H1 (cell line): ENCODE results near the gene SDF2. TPM values are rescaled to one million over a fixed set of nuclear protein-coding genes. Genes with fewer than 3 reads are reported as not detected.

Experiments used
- CTCF ChIA-PET: fragments of 300-600 bp; sonication (Branson Sonifier 250); formaldehyde crosslinking; loops from one replicate; lab custom pipeline; 2021; ENCODE audit not compliant: partially characterized antibody; lab: Charles Lee
- POLR2A ChIA-PET: fragments of 300-600 bp; sonication (Branson Sonifier 250); formaldehyde crosslinking; loops from one replicate; lab custom pipeline; 2021; ENCODE audit warnings: inconsistent platforms; ENCODE audit not compliant: partially characterized antibody; lab: Charles Lee
- DNase-seq, 2 experiments: peaks; one replicate each; pipeline versions ENCODE4 v3.0.0 to v3.0.0-alpha.2; 2010 to 2022; ENCODE audit warnings: low spot score in 2 of 2, low read depth in 1 of 2, mixed read lengths in 1 of 2
- FAIRE-seq: peaks from 2 replicates; lab custom pipeline; 2011; peaks lifted over from hg19 to GRCh38; lab: Jason Lieb, UNC
- H2AFZ ChIP-seq: 2 replicates; pipeline ENCODE4 v1.8.1; 2012; ENCODE audit warnings: low read length, inconsistent platforms
- H2AK5ac ChIP-seq: 2 replicates; pipeline ENCODE4 v1.6.1; 2013; ENCODE audit warnings: low read depth, low read length
- H2BK120ac ChIP-seq: replicated peaks from 2 replicates; pipeline ENCODE3; 2013; ENCODE audit warnings: low read depth, low read length, inconsistent platforms
- H2BK12ac ChIP-seq: 2 replicates; pipeline ENCODE4 v1.6.1; 2013; ENCODE audit warnings: low read depth, low read length
- H2BK15ac ChIP-seq: 2 replicates; pipeline ENCODE4 v1.6.1; 2013; ENCODE audit warnings: low read length
- H2BK20ac ChIP-seq: 2 replicates; pipeline ENCODE4 v1.6.1; 2013; ENCODE audit warnings: low read length
- H2BK5ac ChIP-seq: 2 replicates; pipeline ENCODE4 v1.6.1; 2013; ENCODE audit warnings: low read depth, low read length
- H3K14ac ChIP-seq: 2 replicates; pipeline ENCODE4 v1.6.1; 2013; ENCODE audit warnings: inconsistent platforms; ENCODE audit not compliant: insufficient read length
- H3K18ac ChIP-seq: 2 replicates; pipeline ENCODE4 v1.6.1; 2013; ENCODE audit warnings: low read length; ENCODE audit errors: extremely low read depth
- H3K23ac ChIP-seq: 2 replicates; pipeline ENCODE4 v1.6.1; 2013; ENCODE audit warnings: inconsistent platforms; ENCODE audit not compliant: insufficient read length
- H3K23me2 ChIP-seq: 2 replicates; pipeline ENCODE4 v1.6.1; 2013; ENCODE audit warnings: low read depth, low read length
- H3K27ac ChIP-seq: 2 replicates; pipeline ENCODE4 v1.6.1; 2011; ENCODE audit warnings: low read depth, low read length, inconsistent platforms
- H3K27me3 ChIP-seq, 4 experiments: replicated peaks in 1 of 4; 1 replicate in 1 of 4; 2 replicates in 3 of 4; pipeline versions ENCODE4 v1.6.1 to v1.8.1; 2011 to 2013; ENCODE audit warnings: low read length in 3 of 4, mild to moderate bottlenecking in 3 of 4, inconsistent platforms in 2 of 4, mixed read lengths in 2 of 4, moderate library complexity in 1 of 4; ENCODE audit not compliant: control insufficient read depth in 3 of 4, insufficient read depth in 3 of 4; ENCODE audit errors: extremely low read depth in 1 of 4
- H3K36me3 ChIP-seq, 4 experiments: 2 replicates each; pipeline versions ENCODE4 v1.6.1 to v1.8.1; 2011 to 2013; ENCODE audit warnings: mild to moderate bottlenecking in 4 of 4, low read length in 3 of 4, moderate library complexity in 2 of 4, control low read depth in 1 of 4, inconsistent platforms in 1 of 4; ENCODE audit not compliant: insufficient read depth in 4 of 4, control insufficient read depth in 2 of 4
- H3K4ac ChIP-seq: replicated peaks from 2 replicates; pipeline ENCODE3; 2013; ENCODE audit warnings: low read length, low read depth, mixed read lengths, inconsistent platforms; ENCODE audit not compliant: insufficient read length
- H3K4me1 ChIP-seq, 4 experiments: replicated peaks in 1 of 4; 1 replicate in 1 of 4; 2 replicates in 3 of 4; pipeline versions ENCODE4 v1.6.1 to v1.8.1; 2011 to 2013; ENCODE audit warnings: low read length in 3 of 4, inconsistent platforms in 2 of 4, mixed read lengths in 1 of 4; ENCODE audit not compliant: insufficient read depth in 4 of 4, control insufficient read depth in 3 of 4
- H3K4me2 ChIP-seq, 2 experiments: 2 replicates each; pipeline versions ENCODE4 v1.6.1 to v1.8.1; 2011 to 2013; ENCODE audit warnings: low read depth in 2 of 2, low read length in 2 of 2, control low read depth in 1 of 2, inconsistent platforms in 1 of 2, mild to moderate bottlenecking in 1 of 2; ENCODE audit not compliant: insufficient read depth in 1 of 2
- H3K4me3 ChIP-seq, 4 experiments: fragments of 200-600, 300-600 bp in 1 of 4; sonication (generic), shearing (Covaris generic), sonication (Bioruptor Twin) in 1 of 4; 2 replicates each; pipeline versions ENCODE4 v1.5.1 to v1.8.1; 2011 to 2016; ENCODE audit warnings: low read length in 4 of 4, low read depth in 3 of 4, control low read depth in 2 of 4, inconsistent platforms in 2 of 4, mild to moderate bottlenecking in 2 of 4, mixed read lengths in 1 of 4, moderate library complexity in 1 of 4; ENCODE audit not compliant: insufficient read depth in 2 of 4; ENCODE audit errors: extremely low read depth in 1 of 4
- H3K56ac ChIP-seq: replicated peaks from 2 replicates; pipeline ENCODE3; 2013; ENCODE audit warnings: low read depth, mild to moderate bottlenecking, mixed read lengths, low read length, inconsistent platforms; ENCODE audit not compliant: insufficient read length
- H3K79me1 ChIP-seq: 2 replicates; pipeline ENCODE4 v1.6.1; 2013; ENCODE audit warnings: low read depth, low read length, control low read depth
- H3K79me2 ChIP-seq, 2 experiments: 2 replicates each; pipeline versions ENCODE4 v1.6.1 to v1.8.1; 2012 to 2013; ENCODE audit warnings: low read length in 2 of 2, mild to moderate bottlenecking in 2 of 2, inconsistent platforms in 1 of 2; ENCODE audit not compliant: insufficient read depth in 2 of 2, control insufficient read depth in 1 of 2
- H3K9ac ChIP-seq, 4 experiments: replicated peaks in 1 of 4; 1 replicate in 1 of 4; 2 replicates in 3 of 4; pipeline versions ENCODE4 v1.6.1 to v1.8.1; 2011 to 2013; ENCODE audit warnings: low read depth in 3 of 4, low read length in 3 of 4, control low read depth in 2 of 4, mild to moderate bottlenecking in 2 of 4, moderate library complexity in 2 of 4, inconsistent platforms in 1 of 4; ENCODE audit errors: extremely low read depth in 1 of 4
- H3K9me3 ChIP-seq, 2 experiments: 2 replicates each; pipeline versions ENCODE4 v1.6.1 to v1.8.1; 2012 to 2013; ENCODE audit warnings: mild to moderate bottlenecking in 2 of 2, moderate library complexity in 2 of 2, control low read depth in 1 of 2, inconsistent platforms in 1 of 2, low read depth in 1 of 2, low read length in 1 of 2, mixed read lengths in 1 of 2; ENCODE audit not compliant: insufficient read depth in 2 of 2
- H4K20me1 ChIP-seq, 2 experiments: replicated peaks in 1 of 2; 2 replicates each; pipeline versions ENCODE3 to v1.8.1; 2011 to 2013; ENCODE audit warnings: inconsistent platforms in 2 of 2, low read length in 2 of 2, mild to moderate bottlenecking in 1 of 2; ENCODE audit not compliant: insufficient read depth in 2 of 2, control insufficient read depth in 1 of 2
- H4K5ac ChIP-seq: 2 replicates; pipeline ENCODE4 v1.6.1; 2013; ENCODE audit warnings: low read length, low read depth, mixed read lengths, inconsistent platforms; ENCODE audit not compliant: insufficient read length
- H4K8ac ChIP-seq: 2 replicates; pipeline ENCODE4 v1.8.0; 2013; ENCODE audit warnings: mild to moderate bottlenecking, moderate library complexity, low read length, inconsistent platforms; ENCODE audit not compliant: insufficient read depth; ENCODE audit errors: extremely low read depth
- H4K91ac ChIP-seq: replicated peaks from 2 replicates; pipeline ENCODE3; 2013; ENCODE audit warnings: low read length, mixed read lengths, inconsistent platforms; ENCODE audit not compliant: insufficient read length
- EZH2 ChIP-seq: fragments of 200-600 bp; sonication (generic); IDR thresholded peaks from 2 replicates; pipeline ENCODE4 v1.7.1; 2012; ENCODE audit warnings: low read depth, mild to moderate bottlenecking, moderate library complexity, low read length, inconsistent platforms; ENCODE audit not compliant: severe bottlenecking
- FOSL1 ChIP-seq: IDR thresholded peaks from 2 replicates; pipeline ENCODE4 v1.6.1; 2011; ENCODE audit warnings: mild to moderate bottlenecking, low read depth, low read length, moderate library complexity; ENCODE audit not compliant: insufficient read depth
- JUN ChIP-seq: IDR thresholded peaks from 2 replicates; pipeline ENCODE4 v1.6.1; 2011; ENCODE audit warnings: low read depth, mild to moderate bottlenecking, improper control_type of control experiment, low read length
- KDM4A ChIP-seq: IDR thresholded peaks from one replicate; pipeline ENCODE4 v1.7.1; 2012; ENCODE audit warnings: low read depth, mild to moderate bottlenecking, moderate library complexity, low read length, inconsistent platforms; ENCODE audit not compliant: severe bottlenecking
- RAD21 ChIP-seq, 2 experiments: IDR thresholded peaks in 1 of 2; conservative IDR thresholded peaks in 1 of 2; 2 replicates each; pipeline ENCODE4 v1.6.1; 2011; ENCODE audit warnings: low read depth in 2 of 2, low read length in 2 of 2, improper control_type of control experiment in 1 of 2, inconsistent platforms in 1 of 2, mild to moderate bottlenecking in 1 of 2, moderate library complexity in 1 of 2
- RBBP5 ChIP-seq: IDR thresholded peaks from 2 replicates; pipeline ENCODE4 v1.7.1; 2012; ENCODE audit warnings: low read depth, mild to moderate bottlenecking, inconsistent platforms, low read length, moderate library complexity, borderline replicate concordance
- RNF2 ChIP-seq: fragments of 200-900, 300-1000 bp; sonication (generic); IDR thresholded peaks from 2 replicates; pipeline ENCODE4 v1.7.1; 2016; ENCODE audit warnings: borderline replicate concordance, low read depth, mild to moderate bottlenecking, antibody characterized with exemption, low read length; ENCODE audit not compliant: poor library complexity, severe bottlenecking; ENCODE audit errors: missing control alignments
- SP2 ChIP-seq: IDR thresholded peaks from 2 replicates; pipeline ENCODE4 v1.6.1; 2012; ENCODE audit warnings: mild to moderate bottlenecking, low read length, inconsistent platforms
- SRF ChIP-seq: IDR thresholded peaks from 2 replicates; pipeline ENCODE4 v1.6.1; 2011; ENCODE audit warnings: mild to moderate bottlenecking, low read depth, low read length, moderate library complexity
- SUZ12 ChIP-seq: fragments of 200-600 bp; sonication (generic); IDR thresholded peaks from 2 replicates; pipeline ENCODE4 v1.6.1; 2012; ENCODE audit warnings: mild to moderate bottlenecking, inconsistent platforms, low read length, moderate library complexity, mixed read lengths
- TEAD4 ChIP-seq: IDR thresholded peaks from 2 replicates; pipeline ENCODE4 v1.6.1; 2012; ENCODE audit warnings: low read depth, low read length, inconsistent platforms, mixed read lengths
- ZNF274 ChIP-seq: IDR thresholded peaks from 2 replicates; pipeline ENCODE4 v1.7.0; 2012; ENCODE audit warnings: low read length, borderline replicate concordance; ENCODE audit errors: extremely low read depth
- WGBS, 2 experiments: shearing (Covaris generic) in 1 of 2; methylation state at CpG; one replicate each; pipeline versions ENCODE4 v1.1.6 to v1.1.7; 2013 to 2015; ENCODE audit warnings: low lambda C conversion rate in 2 of 2, mixed read lengths in 2 of 2, inconsistent platforms in 1 of 2, low coverage in 1 of 2, missing lambda C conversion rate in 1 of 2; ENCODE audit not compliant: insufficient replicate concordance in 2 of 2, insufficient coverage in 1 of 2, insufficient read length in 1 of 2; ENCODE audit errors: extremely low coverage in 1 of 2, missing lambda C conversion rate in 1 of 2; 5-methylcytosine and 5-hydroxymethylcytosine counted together
- polyA plus RNA-seq, 7 experiments: library from polyadenylated mRNA; depleted of rRNA in 3 of 7; stranded (reverse) in 5 of 7; unstranded in 2 of 7; fragments of >200 nt in 5 of 7; fragments of 200-250 nt in 2 of 7; gene quantifications; 1 replicate in 5 of 7; 2 replicates in 1 of 7; 4 replicates in 1 of 7; pipeline versions ENCODE4 v1.2.1 to v1.2.3, GENCODE V29; 2011 to 2013; ENCODE audit warnings: missing spikeins in 2 of 7, mixed read lengths in 2 of 7
- total RNA-seq: library from RNA; stranded (reverse); fragmentation: NEBNext Ultra II Directional; extraction: Animal tissue kit (Norgen Biotek cat#: 25700); gene quantifications from 2 replicates; pipeline ENCODE4 v1.2.1, GENCODE V29; 2021

Gene SDF2
- total and polyA plus RNA-seq, 2 of the 8 experiments (the other 6 are each of a cell fraction or from before 2014, with no cell fraction given), result 44.8 to 65.4 TPM

DNA sequence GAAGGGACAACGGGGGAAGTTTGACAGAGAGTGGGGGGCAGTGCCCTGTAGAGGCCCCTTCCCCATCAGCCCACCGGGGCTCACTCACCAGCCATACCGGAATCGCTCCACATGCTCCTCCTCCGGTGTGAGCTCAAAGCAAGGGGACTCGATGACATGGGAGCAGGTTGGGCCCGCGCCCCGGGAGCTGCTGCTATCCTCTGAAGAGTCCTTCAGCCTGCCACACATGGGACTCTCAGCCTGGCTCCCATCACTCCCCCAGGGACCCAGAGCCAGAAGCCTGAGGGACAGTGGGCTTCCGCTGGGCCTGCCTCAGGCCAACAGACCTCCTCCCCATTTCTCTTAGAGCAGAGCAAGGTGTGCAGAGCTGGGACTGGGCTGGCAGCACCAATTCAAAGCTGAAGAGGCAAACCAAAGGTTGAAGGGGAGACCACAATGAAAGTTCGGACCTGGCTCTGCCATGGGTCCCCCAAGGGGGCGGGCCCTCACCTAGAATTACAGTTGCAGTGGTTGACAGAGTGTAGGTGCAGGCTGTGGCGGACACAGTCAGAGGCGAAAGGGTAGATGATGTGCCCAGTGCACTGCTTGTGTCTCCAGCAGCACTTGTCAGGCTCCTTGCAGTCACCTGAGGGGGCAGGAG lies 42.6 kb upstream of the SDF2 start:
- DNase-seq, result no peak
- no peaks in the 10 kb centered on the region for H3K9me3 ChIP-seq
- WGBS, 2 experiments, result 92% methylated on average over 14 of the region's 14 CpGs; no CpG with 5 or more reads in 1 of the 2 experiments
- TF ChIP-seq SUZ12, result no peak
- no peak for TF ChIP-seq RNF2
- TF ChIP-seq EZH2, result no peak
- TF ChIP-seq RAD21 (IDR thresholded peaks at IDR 0.05 in 1 of 2, conservative IDR thresholded peaks at IDR 0.05 in 1 of 2; ENCODE audit: low read depth in 2 of 2, low read length in 2 of 2), result no peak
- TF ChIP-seq SP2, result no peak
- no peak for TF ChIP-seq RBBP5
- no peak for TF ChIP-seq SRF
- TF ChIP-seq FOSL1, result no peak
- no peak for TF ChIP-seq JUN
- no peak for TF ChIP-seq KDM4A
- TF ChIP-seq ZNF274, result no peak
- no peak for TF ChIP-seq TEAD4

More for the DNA sequence above, 42.6 kb upstream of the SDF2 start:
- Histone ChIP-seq H3K27ac (no peak overlapping the region), H2AK5ac (no peak overlapping the region), H3K23me2 (no peaks in the 10 kb centered on the region), H3K79me2 (peaks cover 0 to 5% of the 10 kb centered on the region in 2 experiments; a peak in 1 of 4 replicates), H3K23ac (no peak overlapping the region), H4K20me1 (peaks cover 10 to 16% of the 10 kb centered on the region in 2 experiments), H2BK5ac (no peak overlapping the region; the same call in 1 of the 2 replicates), H2BK20ac (no peak overlapping the region), H2AFZ (no peak overlapping the region), H2BK120ac (no peak overlapping the region), H4K8ac (no peak overlapping the region), H3K4me1 (peaks cover 0 to 11% (median 4%) of the 10 kb centered on the region in 4 experiments; a peak in 4 of 7 replicates), H3K56ac (no peak overlapping the region), H3K9ac (no peak overlapping the region), H2BK12ac (no peak overlapping the region), H3K36me3 (peaks cover 16 to 39% (median 33%) of the 10 kb centered on the region in 4 experiments), H3K18ac (no peak overlapping the region), H3K4me3 (no peak overlapping the region), H3K79me1 (no peaks in the 10 kb centered on the region), H2BK15ac (no peak overlapping the region), H3K4ac (no peak overlapping the region), H3K4me2 (no peak overlapping the region), H4K5ac (no peak overlapping the region), H3K27me3 (no peaks in the 10 kb centered on the region), H4K91ac (no peak overlapping the region), H3K14ac (no peak overlapping the region)
- ChIA-PET POLR2A (interaction anchor here (0.5 to 4.8 kb wide), 22 partner anchors 11 to 187 kb away, joined by 3 to 47 read pairs (median 4); partner anchors contain the start of genes BLTP2, RPL23A, SDF2 and SUPT6H), CTCF (interaction anchor here (0.9 to 2.5 kb wide), 5 partner anchors 13 to 61 kb away, joined by 3 to 9 read pairs (median 5); no protein-coding TSS in a partner anchor)
- FAIRE-seq, result no peak
